Trophoblast cell (in vitro differentiated cells and primary cell): ENCODE results near the gene RGSL1.
A peak's percentile ranks its signal among the peaks of the same experiment; 100 is the strongest.

Experiments used
- DNase-seq, 2 donors: peaks; one replicate each; pipeline ENCODE4 v3.0.0-alpha.2; 2016
- H2AFZ ChIP-seq: 2 replicates; pipeline ENCODE4 v1.6.1; 2013; ENCODE audit warnings: low read length, moderate library complexity, mild to moderate bottlenecking; ENCODE audit not compliant: insufficient read depth, poor library complexity
- H2AK5ac ChIP-seq: 2 replicates; pipeline ENCODE4 v1.6.1; 2013; ENCODE audit warnings: mild to moderate bottlenecking, low read length
- H2BK120ac ChIP-seq: 2 replicates; pipeline ENCODE4 v1.6.1; 2013; ENCODE audit warnings: low read length, mild to moderate bottlenecking, moderate library complexity; ENCODE audit not compliant: insufficient read depth, poor library complexity
- H2BK12ac ChIP-seq: 2 replicates; pipeline ENCODE4 v1.6.1; 2013; ENCODE audit warnings: mild to moderate bottlenecking, low read length, moderate library complexity
- H2BK5ac ChIP-seq: 2 replicates; pipeline ENCODE4 v1.6.1; 2013; ENCODE audit warnings: low read length, low read depth, moderate library complexity, mild to moderate bottlenecking; ENCODE audit not compliant: poor library complexity
- H3K14ac ChIP-seq: 2 replicates; pipeline ENCODE4 v1.6.1; 2013; ENCODE audit warnings: mild to moderate bottlenecking, low read length
- H3K18ac ChIP-seq: 2 replicates; pipeline ENCODE4 v1.6.1; 2013; ENCODE audit warnings: mild to moderate bottlenecking, low read length
- H3K23ac ChIP-seq: 2 replicates; pipeline ENCODE4 v1.6.1; 2013; ENCODE audit warnings: low read length
- H3K27ac ChIP-seq: 2 replicates; pipeline ENCODE4 v1.5.1; 2013; ENCODE audit warnings: low read depth, mild to moderate bottlenecking, inconsistent platforms, low read length, moderate library complexity
- H3K27me3 ChIP-seq: 2 replicates; pipeline ENCODE4 v1.6.1; 2013; ENCODE audit warnings: inconsistent platforms, mild to moderate bottlenecking, low read length, moderate library complexity; ENCODE audit not compliant: insufficient read depth
- H3K36me3 ChIP-seq, 2 experiments: 1 replicate in 1 of 2; 2 replicates in 1 of 2; pipeline ENCODE4 v1.6.1; 2013; ENCODE audit warnings: low read length in 2 of 2, mild to moderate bottlenecking in 2 of 2, moderate library complexity in 1 of 2; ENCODE audit not compliant: insufficient read depth in 2 of 2, control insufficient read depth in 1 of 2
- H3K4ac ChIP-seq: 2 replicates; pipeline ENCODE4 v1.6.1; 2013; ENCODE audit warnings: low read depth, mild to moderate bottlenecking, low read length, moderate library complexity
- H3K4me1 ChIP-seq, 2 experiments: 1 replicate in 1 of 2; 2 replicates in 1 of 2; pipeline ENCODE4 v1.6.1; 2013; ENCODE audit warnings: low read length in 2 of 2, mild to moderate bottlenecking in 2 of 2, moderate library complexity in 1 of 2; ENCODE audit not compliant: insufficient read depth in 2 of 2, control insufficient read depth in 1 of 2
- H3K4me2 ChIP-seq: 2 replicates; pipeline ENCODE4 v1.6.1; 2013; ENCODE audit warnings: inconsistent platforms, mild to moderate bottlenecking, low read length, moderate library complexity
- H3K4me3 ChIP-seq: 2 replicates; pipeline ENCODE4 v1.5.1; 2013; ENCODE audit warnings: mild to moderate bottlenecking, low read depth, low read length, inconsistent platforms
- H3K79me1 ChIP-seq: one replicate; pipeline ENCODE4 v1.6.1; 2013; ENCODE audit warnings: low read length
- H3K79me2 ChIP-seq: 2 replicates; pipeline ENCODE4 v1.6.1; 2013; ENCODE audit warnings: low read length, mild to moderate bottlenecking; ENCODE audit not compliant: control insufficient read depth, insufficient read depth, poor library complexity
- H3K9ac ChIP-seq: 2 replicates; pipeline ENCODE4 v1.6.1; 2013; ENCODE audit warnings: mild to moderate bottlenecking, low read length
- H3K9me3 ChIP-seq: 2 replicates; pipeline ENCODE4 v1.6.1; 2013; ENCODE audit warnings: low read depth, mild to moderate bottlenecking, control low read depth, inconsistent platforms, low read length; ENCODE audit not compliant: insufficient read depth
- H4K12ac ChIP-seq: 2 replicates; pipeline ENCODE4 v1.6.1; 2013; ENCODE audit warnings: low read depth, mild to moderate bottlenecking, low read length, moderate library complexity
- H4K8ac ChIP-seq: 2 replicates; pipeline ENCODE4 v1.6.1; 2013; ENCODE audit warnings: low read depth, mild to moderate bottlenecking, low read length, moderate library complexity
- H4K91ac ChIP-seq: one replicate; pipeline ENCODE4 v1.6.1; 2013; ENCODE audit warnings: low read depth, mild to moderate bottlenecking, low read length, moderate library complexity
- WGBS: extraction: QIAGEN DNeasy Blood & Tissue Kit; methylation state at CpG from one replicate; pipeline ENCODE4 v1.1.7; 2013; ENCODE audit warnings: missing lambda C conversion rate; ENCODE audit not compliant: insufficient read length, insufficient coverage; ENCODE audit errors: extremely low coverage; 5-methylcytosine and 5-hydroxymethylcytosine counted together

Gene RGSL1

DNA sequence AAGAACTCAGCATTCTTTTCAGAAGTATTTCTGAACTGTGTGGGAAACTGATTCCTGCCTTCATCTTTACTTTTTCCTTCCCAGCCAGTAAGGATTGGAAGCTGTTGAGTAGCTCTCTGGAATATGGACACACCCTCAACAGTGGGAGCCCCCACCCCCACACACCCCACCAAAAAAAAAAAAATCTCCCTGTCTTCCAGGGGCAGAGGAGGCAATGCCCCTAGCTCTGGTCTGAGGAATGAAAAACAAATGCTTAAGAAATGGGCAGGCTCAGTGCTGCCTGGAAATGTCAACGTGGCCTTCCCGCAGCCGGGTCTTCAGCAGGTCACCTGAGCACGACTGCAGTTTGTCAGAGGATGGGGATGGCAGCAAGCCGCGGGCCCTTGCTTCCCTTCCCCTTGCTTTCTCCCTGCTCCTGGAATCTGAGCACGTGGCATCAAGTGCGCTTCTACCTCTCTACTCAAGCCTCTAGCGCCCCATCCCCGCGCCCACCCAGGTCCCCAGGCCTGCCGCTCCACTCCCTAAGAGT, 153.8 kb downstream of the RGSL1 start:
- Histone ChIP-seq H3K27ac (peak overlapping the region; percentile 22), H4K12ac (peak overlapping the region; percentile 39), H3K4me3 (peak overlapping the region; percentile 82), H3K9me3 (peaks cover 3% of the 10 kb centered on the region), H3K4me2 (peak overlapping the region; percentile 76), H3K18ac (peak overlapping the region; percentile 79), H2AFZ (peak overlapping the region; percentile 40), H4K91ac (peak overlapping the region; percentile 26), H3K36me3 (peaks cover 27 to 33% of the 10 kb centered on the region in 2 experiments), H2BK12ac (no peak overlapping the region), H2BK120ac (peak overlapping the region; percentile 3), H4K8ac (peak overlapping the region; percentile 31), H3K27me3 (no peaks in the 10 kb centered on the region), H3K4ac (peak overlapping the region; percentile 78), H3K79me1 (peaks cover 21% of the 10 kb centered on the region), H3K79me2 (peaks cover 19% of the 10 kb centered on the region), H2AK5ac (no peak overlapping the region), H2BK5ac (peak overlapping the region; percentile 43), H3K4me1 (peaks cover 25 to 26% of the 10 kb centered on the region in 2 experiments), H3K9ac (no peak overlapping the region), H3K23ac (no peak overlapping the region), H3K14ac (peak overlapping the region; percentile 52)
- no CpG with 5 or more reads among the region's 12 CpGs for WGBS
- DNase-seq, result peak; percentile 40 to 63

- Histone ChIP-seq H3K14ac (peak within 1 kb of the TSS; percentile 52), H4K91ac (peak within 1 kb of the TSS; percentile 26), H3K4me3 (peak within 1 kb of the TSS; percentile 82), H4K12ac (peak within 1 kb of the TSS; percentile 39), H3K18ac (peak within 1 kb of the TSS; percentile 79), H3K27me3 (no peaks in the 10 kb centered on the region), H2AFZ (peak within 1 kb of the TSS; percentile 42), H2BK12ac (no peak within 1 kb of the TSS), H2BK5ac (peak within 1 kb of the TSS; percentile 43), H3K79me2 (peaks cover 19% of the 10 kb centered on the region), H3K27ac (peak within 1 kb of the TSS; percentile 22), H3K4ac (peak within 1 kb of the TSS; percentile 78), H3K4me1 (peaks cover 28 to 32% of the 10 kb centered on the region in 2 experiments), H3K79me1 (peaks cover 28% of the 10 kb centered on the region), H2BK120ac (peak within 1 kb of the TSS; percentile 3), H3K23ac (no peak within 1 kb of the TSS), H4K8ac (peak within 1 kb of the TSS; percentile 43), H3K4me2 (peak within 1 kb of the TSS; percentile 76), H3K9ac (no peak within 1 kb of the TSS), H2AK5ac (no peak within 1 kb of the TSS), H3K9me3 (peaks cover 3% of the 10 kb centered on the region), H3K36me3 (peaks cover 26 to 27% of the 10 kb centered on the region in 2 experiments)
- peak; percentile 89 to 93 for DNase-seq
- no CpG with 5 or more reads among the region's 44 CpGs for WGBS
Observed at GRCh38 chr1:182604175-182605164, 154.5 kb downstream of the RGSL1 start, which contains the start of gene RGS16. Gene RGS16 (minus strand): TSS chr1:182604389. CDS start chr1:182604259, 130 bp downstream.

DNA sequence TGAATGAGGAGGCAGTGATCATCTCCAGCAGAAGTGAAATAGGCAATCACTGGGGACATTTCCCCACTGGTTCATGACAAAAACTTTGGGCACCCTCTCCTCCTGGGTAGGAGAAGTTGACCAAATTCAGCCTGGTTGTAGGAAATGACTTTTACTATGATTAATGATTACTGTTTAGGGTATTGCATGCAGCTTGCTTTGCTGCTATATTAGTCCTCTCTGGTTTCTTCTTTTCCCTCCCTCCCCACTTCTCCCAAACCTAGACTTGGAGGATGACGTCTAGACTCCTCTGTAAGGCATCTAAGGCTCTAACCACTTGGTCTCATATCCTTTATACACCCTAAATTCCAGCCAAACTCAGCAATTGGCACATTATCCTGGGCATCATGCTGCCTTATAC, 157.6 kb downstream of the RGSL1 start:
- H2AK5ac ChIP-seq, result no peak overlapping the region
- no peak for DNase-seq

DNA sequence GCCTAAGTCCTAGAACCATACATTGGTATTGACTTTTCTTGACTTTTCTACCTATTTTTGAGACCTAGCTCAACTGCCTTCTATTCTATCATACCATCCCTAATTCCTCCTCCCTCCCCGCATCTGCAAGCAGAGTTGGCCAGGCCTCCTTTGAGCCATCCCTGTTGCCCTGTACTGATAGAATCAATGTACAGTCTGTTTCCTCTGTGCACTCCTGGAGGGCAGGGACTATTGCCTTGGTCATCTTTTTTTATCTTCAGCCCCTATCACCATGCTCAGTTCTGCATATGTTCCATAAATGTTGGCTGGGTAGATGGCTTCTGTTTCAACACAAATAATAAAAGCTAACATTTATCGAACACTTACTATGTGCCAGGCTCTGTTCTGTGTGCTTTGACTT, 158.3 kb downstream of the RGSL1 start:
- no peak overlapping the region for H4K91ac ChIP-seq
- no peak overlapping the region for H4K12ac ChIP-seq
- no peak overlapping the region for H2BK120ac ChIP-seq
- DNase-seq, result no peak
- H3K23ac ChIP-seq, result no peak overlapping the region
- H2BK12ac ChIP-seq, result no peak overlapping the region
- no peak overlapping the region for H3K27ac ChIP-seq
- H3K4me3 ChIP-seq, result no peak overlapping the region
- H2AFZ ChIP-seq, result no peak overlapping the region
- H3K4me1 ChIP-seq, result peaks cover 19 to 22% of the 10 kb centered on the region in 2 experiments
- H3K4me2 ChIP-seq, result no peak overlapping the region
- H2BK5ac ChIP-seq, result no peak overlapping the region
- H3K18ac ChIP-seq, result no peak overlapping the region
- no peak overlapping the region for H2AK5ac ChIP-seq
- H3K79me1 ChIP-seq, result peaks cover 20% of the 10 kb centered on the region
- H3K36me3 ChIP-seq, result peaks cover 0 to under 1% of the 10 kb centered on the region in 2 experiments
- no peaks in the 10 kb centered on the region for H3K27me3 ChIP-seq
- no CpG with 5 or more reads among the region's 2 CpGs for WGBS
- H3K4ac ChIP-seq, result no peak overlapping the region
- no peak overlapping the region for H4K8ac ChIP-seq
- H3K14ac ChIP-seq, result no peak overlapping the region
- H3K79me2 ChIP-seq, result peaks cover 7% of the 10 kb centered on the region
- H3K9ac ChIP-seq, result no peak overlapping the region
- no peaks in the 10 kb centered on the region for H3K9me3 ChIP-seq

More for the DNA sequence above, 157.6 kb downstream of the RGSL1 start:
- Histone ChIP-seq H3K9me3 (no peaks in the 10 kb centered on the region), H2BK12ac (no peak overlapping the region), H2BK120ac (no peak overlapping the region), H3K36me3 (peaks cover 3 to 6% of the 10 kb centered on the region in 2 experiments), H4K91ac (no peak overlapping the region), H4K8ac (no peak overlapping the region), H3K4me1 (peaks cover 23 to 24% of the 10 kb centered on the region in 2 experiments), H3K4ac (no peak overlapping the region), H3K23ac (no peak overlapping the region), H2BK5ac (no peak overlapping the region), H3K4me3 (no peak overlapping the region), H3K27ac (no peak overlapping the region), H4K12ac (no peak overlapping the region), H3K4me2 (no peak overlapping the region), H2AFZ (no peak overlapping the region), H3K79me1 (peaks cover 24% of the 10 kb centered on the region), H3K9ac (no peak overlapping the region), H3K27me3 (no peaks in the 10 kb centered on the region), H3K18ac (no peak overlapping the region), H3K14ac (no peak overlapping the region), H3K79me2 (peaks cover 12% of the 10 kb centered on the region)
- no CpG with 5 or more reads among the region's 1 CpG for WGBS
